Measurements from ENCODE around the gene CCKAR. TPM values are rescaled to one million over a fixed set of nuclear protein-coding genes. Genes with fewer than 3 reads are reported as not detected.
"Not testable (repeated sequence)": the region's sequence is repeated elsewhere in the genome, so short reads cannot be mapped to it uniquely, and the experiment has no call there.

Gene CCKAR
- total and polyA plus RNA-seq, 9 donors: 0.06 to 0.17 TPM; not detected in 7

- WGBS (ENCODE audit: insufficient coverage): 64% methylated on average over 4 of the region's 7 CpGs
- H3K4me1 ChIP-seq (ENCODE audit: control insufficient read depth, insufficient read depth, low read length): no peaks in the 10 kb centered on the region
- H3K9me3 ChIP-seq (replicated peaks; ENCODE audit: control insufficient read depth, low read depth, low read length): no peaks in the 10 kb centered on the region
- H3K27ac ChIP-seq (ENCODE audit: low read length): no peak overlapping the region
- no peaks in the 10 kb centered on the region for H3K36me3 ChIP-seq (ENCODE audit: control insufficient read depth, insufficient read depth, low read length)
- H3K4me3 ChIP-seq (ENCODE audit: low read length): no peak overlapping the region
- no peak for DNase-seq
- H3K27me3 ChIP-seq (ENCODE audit: control insufficient read depth, insufficient read depth, low read length): no peaks in the 10 kb centered on the region
Observed at GRCh38 chr4:26520728-26521450, 30.6 kb upstream of the CCKAR start.

DNA sequence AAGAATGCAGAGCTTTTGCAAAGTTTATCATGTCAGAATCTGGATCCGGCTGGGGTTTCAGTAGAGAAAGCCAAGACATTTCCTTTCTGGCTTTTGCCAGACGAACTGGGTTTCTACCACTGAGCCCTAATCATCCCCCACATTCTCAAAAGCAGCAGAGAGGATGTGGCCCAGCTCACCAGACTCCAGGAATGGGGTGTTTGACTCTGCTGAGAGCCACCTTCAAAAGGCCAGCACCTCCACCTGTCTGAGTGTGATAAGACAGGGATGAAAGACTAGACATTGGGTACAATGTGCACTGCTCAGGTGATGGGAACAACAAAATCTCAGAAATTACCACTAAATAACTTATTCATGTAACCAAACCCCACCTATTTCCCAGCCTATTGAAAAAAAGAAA, 25.7 kb upstream of the CCKAR start:
- H3K27ac ChIP-seq (ENCODE audit: low read length): no peak overlapping the region
- H3K27me3 ChIP-seq (ENCODE audit: control insufficient read depth, insufficient read depth, low read length): no peaks in the 10 kb centered on the region
- no peak overlapping the region for H3K4me3 ChIP-seq (ENCODE audit: low read length)
- WGBS (ENCODE audit: insufficient coverage): no CpG with 5 or more reads among the region's 2 CpGs
- no peak for DNase-seq
- H3K9me3 ChIP-seq (replicated peaks; ENCODE audit: control insufficient read depth, low read depth, low read length): no peaks in the 10 kb centered on the region
- no peaks in the 10 kb centered on the region for H3K36me3 ChIP-seq (ENCODE audit: control insufficient read depth, insufficient read depth, low read length)
- no peaks in the 10 kb centered on the region for H3K4me1 ChIP-seq (ENCODE audit: control insufficient read depth, insufficient read depth, low read length)

GRCh38 chr4:26510334-26510964, 20.2 kb upstream of the CCKAR start:
- Histone ChIP-seq H3K4me3 (ENCODE audit: low read length) (no peak overlapping the region), H3K4me1 (ENCODE audit: control insufficient read depth, insufficient read depth, low read length) (no peaks in the 10 kb centered on the region), H3K27ac (ENCODE audit: low read length) (no peak overlapping the region), H3K9me3 (replicated peaks; ENCODE audit: control insufficient read depth, low read depth, low read length) (no peaks in the 10 kb centered on the region), H3K36me3 (ENCODE audit: control insufficient read depth, insufficient read depth, low read length) (no peaks in the 10 kb centered on the region), H3K27me3 (ENCODE audit: control insufficient read depth, insufficient read depth, low read length) (no peaks in the 10 kb centered on the region)
- no peak for DNase-seq
- WGBS (ENCODE audit: insufficient coverage): 29% methylated on average over 1 of the region's 4 CpGs

GRCh38 chr4:26509681-26510333, 19.5 kb upstream of the CCKAR start:
- H3K4me3 ChIP-seq (ENCODE audit: low read length): no peak overlapping the region
- no peaks in the 10 kb centered on the region for H3K4me1 ChIP-seq (ENCODE audit: control insufficient read depth, insufficient read depth, low read length)
- no peak overlapping the region for H3K27ac ChIP-seq (ENCODE audit: low read length)
- WGBS (ENCODE audit: insufficient coverage): no CpG with 5 or more reads among the region's 8 CpGs
- DNase-seq: no peak
- H3K36me3 ChIP-seq (ENCODE audit: control insufficient read depth, insufficient read depth, low read length): no peaks in the 10 kb centered on the region
- H3K27me3 ChIP-seq (ENCODE audit: control insufficient read depth, insufficient read depth, low read length): no peaks in the 10 kb centered on the region
- no peaks in the 10 kb centered on the region for H3K9me3 ChIP-seq (replicated peaks; ENCODE audit: control insufficient read depth, low read depth, low read length)

DNA sequence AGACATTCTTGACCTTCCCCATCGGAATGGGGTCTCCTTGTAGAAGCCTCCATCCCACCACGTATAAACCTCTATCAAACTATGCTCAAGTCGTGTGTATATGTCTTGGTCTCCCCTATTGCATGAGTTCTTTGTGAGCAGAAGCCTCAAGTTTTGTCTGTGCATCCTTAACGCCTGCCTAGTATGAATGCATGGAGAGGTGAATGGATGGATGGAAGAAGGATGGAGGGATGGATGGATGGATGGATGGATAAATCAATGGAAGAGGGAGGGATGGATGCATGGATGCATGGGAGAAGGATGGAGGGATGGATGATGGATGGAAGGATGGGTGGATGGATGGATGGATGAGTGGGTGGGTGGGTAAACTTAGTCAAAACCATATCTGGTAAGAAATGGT, 17.0 kb upstream of the CCKAR start:
- WGBS (ENCODE audit: insufficient coverage): 83% methylated on average over 3 of the region's 4 CpGs
- Histone ChIP-seq H3K27ac (ENCODE audit: low read length) (no peak overlapping the region), H3K36me3 (ENCODE audit: control insufficient read depth, insufficient read depth, low read length) (no peaks in the 10 kb centered on the region), H3K9me3 (replicated peaks; ENCODE audit: control insufficient read depth, low read depth, low read length) (no peaks in the 10 kb centered on the region), H3K4me1 (ENCODE audit: control insufficient read depth, insufficient read depth, low read length) (no peaks in the 10 kb centered on the region), H3K27me3 (ENCODE audit: control insufficient read depth, insufficient read depth, low read length) (no peaks in the 10 kb centered on the region), H3K4me3 (ENCODE audit: low read length) (no peak overlapping the region)
- no peak for DNase-seq

GRCh38 chr4:26503844-26504243, 13.6 kb upstream of the CCKAR start:
- Histone ChIP-seq H3K4me3 (ENCODE audit: low read length) (no peak overlapping the region), H3K27ac (ENCODE audit: low read length) (no peak overlapping the region)
- 80% methylated on average over 3 of the region's 4 CpGs for WGBS (ENCODE audit: insufficient coverage)

GRCh38 chr4:26503427-26503826, 13.1 kb upstream of the CCKAR start:
- H3K27me3 ChIP-seq (ENCODE audit: control insufficient read depth, insufficient read depth, low read length): no peaks in the 10 kb centered on the region
- WGBS (ENCODE audit: insufficient coverage): no CpG with 5 or more reads among the region's 5 CpGs
- H3K4me1 ChIP-seq (ENCODE audit: control insufficient read depth, insufficient read depth, low read length): no peaks in the 10 kb centered on the region
- no peaks in the 10 kb centered on the region for H3K36me3 ChIP-seq (ENCODE audit: control insufficient read depth, insufficient read depth, low read length)
- peaks cover 5% of the 10 kb centered on the region for H3K9me3 ChIP-seq (replicated peaks; ENCODE audit: control insufficient read depth, low read depth, low read length)
- no peak overlapping the region for H3K27ac ChIP-seq (ENCODE audit: low read length)
- H3K4me3 ChIP-seq (ENCODE audit: low read length): no peak overlapping the region
- no peak for DNase-seq

More at GRCh38 chr4:26503844-26504243, 13.6 kb upstream of the CCKAR start:
- Histone ChIP-seq H3K36me3 (ENCODE audit: control insufficient read depth, insufficient read depth, low read length) (no peaks in the 10 kb centered on the region), H3K9me3 (replicated peaks; ENCODE audit: control insufficient read depth, low read depth, low read length) (peaks cover 5% of the 10 kb centered on the region), H3K4me1 (ENCODE audit: control insufficient read depth, insufficient read depth, low read length) (no peaks in the 10 kb centered on the region), H3K27me3 (ENCODE audit: control insufficient read depth, insufficient read depth, low read length) (no peaks in the 10 kb centered on the region)
- DNase-seq: no peak

DNA sequence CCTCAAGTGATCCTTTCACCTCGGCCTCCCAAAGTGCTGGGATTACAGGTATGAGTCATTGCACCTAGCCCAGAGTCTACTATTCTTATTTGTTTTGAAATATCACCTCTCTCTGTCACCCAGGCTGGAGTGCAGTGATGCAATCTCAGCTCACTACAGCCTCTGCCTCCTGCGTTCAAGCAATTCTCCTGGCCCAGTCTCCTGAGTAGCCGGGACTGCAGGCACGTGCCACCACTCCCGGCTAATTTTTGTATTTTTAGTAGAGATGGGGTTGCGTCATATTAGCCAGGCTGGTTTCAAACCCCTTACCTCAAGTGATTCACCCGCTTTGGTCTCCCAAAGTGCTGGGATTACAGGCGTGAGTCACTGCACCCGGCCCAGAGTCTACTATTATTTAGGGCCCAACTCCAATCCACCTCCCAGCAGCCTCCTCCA, 10.3 kb upstream of the CCKAR start:
- not testable (repeated sequence) for H3K36me3 ChIP-seq (ENCODE audit: control insufficient read depth, insufficient read depth, low read length); H3K27ac ChIP-seq (ENCODE audit: low read length); H3K27me3 ChIP-seq (ENCODE audit: control insufficient read depth, insufficient read depth, low read length); H3K9me3 ChIP-seq (replicated peaks; ENCODE audit: control insufficient read depth, low read depth, low read length); H3K4me3 ChIP-seq (ENCODE audit: low read length); H3K4me1 ChIP-seq (ENCODE audit: control insufficient read depth, insufficient read depth, low read length); DNase-seq
- 79% methylated on average over 5 of the region's 9 CpGs for WGBS (ENCODE audit: insufficient coverage)

DNA sequence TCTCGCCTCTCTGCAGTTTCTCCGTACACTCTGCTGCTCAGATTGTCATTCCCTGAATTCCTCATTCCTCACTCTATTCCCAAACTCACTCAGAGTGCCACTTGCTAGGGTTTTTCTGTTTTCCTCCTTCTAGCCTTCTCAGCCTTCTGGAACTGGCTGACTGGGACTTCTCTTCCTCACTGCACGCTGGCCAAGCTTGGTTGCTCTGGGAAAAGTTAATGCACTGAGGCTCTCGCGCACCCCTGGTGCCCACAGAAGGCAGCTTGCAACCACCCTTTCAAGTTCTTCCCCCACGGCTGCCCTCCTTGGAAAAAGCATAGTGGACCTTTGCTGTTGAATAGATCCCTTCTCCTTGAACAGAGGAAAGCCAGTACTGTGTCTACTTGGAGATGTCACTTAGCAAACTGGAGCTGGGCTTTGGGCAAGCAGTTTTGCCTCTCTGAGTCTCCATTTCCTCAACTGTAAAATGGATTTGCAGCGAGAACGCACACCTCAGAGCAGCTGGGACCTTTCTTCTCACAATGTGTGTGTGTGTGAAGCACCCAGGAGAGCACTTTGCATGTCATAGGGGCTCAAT, 6.0 kb upstream of the CCKAR start:
- H3K4me3 ChIP-seq (ENCODE audit: low read length): no peak overlapping the region
- no peak overlapping the region for H3K27ac ChIP-seq (ENCODE audit: low read length)
- WGBS (ENCODE audit: insufficient coverage): 57% methylated on average over 4 of the region's 8 CpGs
- H3K36me3 ChIP-seq (ENCODE audit: control insufficient read depth, insufficient read depth, low read length): no peaks in the 10 kb centered on the region
- no peak for DNase-seq
- H3K9me3 ChIP-seq (replicated peaks; ENCODE audit: control insufficient read depth, low read depth, low read length): peaks cover 5% of the 10 kb centered on the region
- H3K27me3 ChIP-seq (ENCODE audit: control insufficient read depth, insufficient read depth, low read length): no peaks in the 10 kb centered on the region
- peaks cover 7% of the 10 kb centered on the region for H3K4me1 ChIP-seq (ENCODE audit: control insufficient read depth, insufficient read depth, low read length)

- Histone ChIP-seq H3K4me3 (ENCODE audit: low read length) (no peak overlapping the region), H3K9me3 (replicated peaks; ENCODE audit: control insufficient read depth, low read depth, low read length) (no peaks in the 10 kb centered on the region), H3K27me3 (ENCODE audit: control insufficient read depth, insufficient read depth, low read length) (peaks cover 5% of the 10 kb centered on the region), H3K36me3 (ENCODE audit: control insufficient read depth, insufficient read depth, low read length) (no peaks in the 10 kb centered on the region), H3K27ac (ENCODE audit: low read length) (no peak overlapping the region), H3K4me1 (ENCODE audit: control insufficient read depth, insufficient read depth, low read length) (peaks cover 7% of the 10 kb centered on the region)
- DNase-seq: peak; percentile 56
- 89% methylated on average over 3 of the region's 4 CpGs for WGBS (ENCODE audit: insufficient coverage)
Observed at GRCh38 chr4:26493461-26493860, 3.2 kb upstream of the CCKAR start.
